ENCODE data around the gene CCL5. TPM values are rescaled to one million over a fixed set of nuclear protein-coding genes. Genes with fewer than 3 reads are reported as not detected.

CCL5 gene
- 10 to 100 TPM; 11.5 to 17.6 (median 15.3) TPM for total RNA-seq

- Histone ChIP-seq H3K36me3 (no peaks in the 10 kb centered on the region), H3K4me3 (peak within 1 kb of the TSS in 3 of 4 donors; percentile 8 to 29 (median 23)), H3K4me1 (no peaks in the 10 kb centered on the region), H3K9me3 (no peaks in the 10 kb centered on the region), H3K27ac (peak within 1 kb of the TSS in 2 of 4 donors; percentile 44 to 45), H3K27me3 (no peaks in the 10 kb centered on the region)
- DNase-seq: no peak
- TF ChIP-seq POLR2A (IDR thresholded peaks at IDR 0.05): peak in 1 of 4 donors; percentile 56
- TF ChIP-seq, protein P1, sequence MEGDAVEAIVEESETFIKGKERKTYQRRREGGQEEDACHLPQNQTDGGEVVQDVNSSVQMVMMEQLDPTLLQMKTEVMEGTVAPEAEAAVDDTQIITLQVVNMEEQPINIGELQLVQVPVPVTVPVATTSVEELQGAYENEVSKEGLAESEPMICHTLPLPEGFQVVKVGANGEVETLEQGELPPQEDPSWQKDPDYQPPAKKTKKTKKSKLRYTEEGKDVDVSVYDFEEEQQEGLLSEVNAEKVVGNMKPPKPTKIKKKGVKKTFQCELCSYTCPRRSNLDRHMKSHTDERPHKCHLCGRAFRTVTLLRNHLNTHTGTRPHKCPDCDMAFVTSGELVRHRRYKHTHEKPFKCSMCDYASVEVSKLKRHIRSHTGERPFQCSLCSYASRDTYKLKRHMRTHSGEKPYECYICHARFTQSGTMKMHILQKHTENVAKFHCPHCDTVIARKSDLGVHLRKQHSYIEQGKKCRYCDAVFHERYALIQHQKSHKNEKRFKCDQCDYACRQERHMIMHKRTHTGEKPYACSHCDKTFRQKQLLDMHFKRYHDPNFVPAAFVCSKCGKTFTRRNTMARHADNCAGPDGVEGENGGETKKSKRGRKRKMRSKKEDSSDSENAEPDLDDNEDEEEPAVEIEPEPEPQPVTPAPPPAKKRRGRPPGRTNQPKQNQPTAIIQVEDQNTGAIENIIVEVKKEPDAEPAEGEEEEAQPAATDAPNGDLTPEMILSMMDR (IDR thresholded peaks at IDR 0.05): no peak
- TF ChIP-seq POLR2AphosphoS5 (IDR thresholded peaks at IDR 0.05): peak; percentile 6 to 29
- TF ChIP-seq EP300 (IDR thresholded peaks at IDR 0.05): no peak
- WGBS, 2 donors: 65 to 76% methylated on average over 11 of the region's 11 CpGs
- peak; percentile 42 to 58 for ATAC-seq (ENCODE audit: low FRiP score in 2 of 2)
These were observed at the start of gene CCL5 for GRCh38 chr17:35879773-35880654. Gene CCL5 (minus strand): TSS chr17:35880360.

DNA sequence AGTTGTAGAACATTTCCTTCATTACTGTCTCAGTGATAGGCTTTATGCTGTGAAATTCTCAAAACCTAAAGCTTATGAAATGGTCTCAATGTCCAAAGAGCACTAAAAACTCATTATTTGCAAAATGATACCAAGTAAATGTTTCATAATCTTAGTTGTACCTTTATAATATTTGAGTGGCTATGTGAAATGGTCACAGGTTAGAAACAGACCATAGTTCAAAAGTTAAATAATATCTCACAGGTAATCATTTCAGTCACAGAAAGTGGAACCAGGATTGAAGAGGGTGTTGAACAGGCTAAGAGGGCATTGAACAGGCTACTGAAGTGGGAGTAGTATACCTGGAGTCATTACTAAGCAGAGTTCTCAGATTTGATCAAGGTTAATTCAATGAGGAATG is 47.6 kb upstream of the CCL5 start:
- H3K27me3 ChIP-seq: no peaks in the 10 kb centered on the region
- no peak for TF ChIP-seq POLR2A (IDR thresholded peaks at IDR 0.05)
- TF ChIP-seq, protein P1 (IDR thresholded peaks at IDR 0.05): no peak
- no peak for TF ChIP-seq EP300 (IDR thresholded peaks at IDR 0.05)
- no peak for TF ChIP-seq POLR2AphosphoS5 (IDR thresholded peaks at IDR 0.05)
- peaks cover 11 to 15% (median 13%) of the 10 kb centered on the region in 4 donors for H3K4me1 ChIP-seq
- H3K4me3 ChIP-seq: no peak overlapping the region
- H3K9me3 ChIP-seq: no peaks in the 10 kb centered on the region
- no peaks in the 10 kb centered on the region for H3K36me3 ChIP-seq
- no peak overlapping the region for H3K27ac ChIP-seq
- no peak for ATAC-seq (ENCODE audit: low FRiP score in 2 of 2)
- no peak for DNase-seq

DNA sequence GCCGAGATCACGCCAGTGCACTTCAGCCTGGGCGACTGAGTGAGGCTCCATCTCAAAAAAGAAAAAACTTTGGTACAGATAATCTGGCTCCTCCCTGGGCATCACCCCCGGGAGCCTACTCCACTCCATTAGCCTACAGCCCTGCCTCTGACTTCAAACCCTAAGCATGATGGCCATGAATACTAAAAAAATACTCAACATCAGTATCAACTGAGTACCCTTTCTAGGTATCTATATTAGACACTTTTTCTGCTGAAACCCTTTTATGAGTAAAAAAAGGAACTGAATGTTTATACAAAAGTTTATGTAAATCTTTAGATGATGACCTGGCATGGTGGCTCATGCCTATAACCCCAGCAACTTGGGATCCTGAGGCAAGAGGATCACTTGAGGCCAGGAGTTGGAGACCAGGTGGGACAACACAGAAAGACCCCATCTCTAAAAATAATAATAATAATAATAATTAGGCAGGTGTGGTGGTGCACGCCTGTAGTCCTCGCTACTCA is 43.5 kb upstream of the CCL5 start:
- H3K4me1 ChIP-seq: no peaks in the 10 kb centered on the region
- no peaks in the 10 kb centered on the region for H3K27me3 ChIP-seq
- DNase-seq: no peak
- no peak for ATAC-seq (ENCODE audit: low FRiP score in 2 of 2)
- no peaks in the 10 kb centered on the region for H3K9me3 ChIP-seq
- H3K27ac ChIP-seq: no peak overlapping the region
- no peak overlapping the region for H3K4me3 ChIP-seq
- WGBS, 2 donors: 94% methylated on average over 6 of the region's 6 CpGs
- no peaks in the 10 kb centered on the region for H3K36me3 ChIP-seq
- TF ChIP-seq, protein P1 (IDR thresholded peaks at IDR 0.05): no peak
- no peak for TF ChIP-seq POLR2AphosphoS5 (IDR thresholded peaks at IDR 0.05)
- no peak for TF ChIP-seq POLR2A (IDR thresholded peaks at IDR 0.05)
- TF ChIP-seq EP300 (IDR thresholded peaks at IDR 0.05): no peak

DNA sequence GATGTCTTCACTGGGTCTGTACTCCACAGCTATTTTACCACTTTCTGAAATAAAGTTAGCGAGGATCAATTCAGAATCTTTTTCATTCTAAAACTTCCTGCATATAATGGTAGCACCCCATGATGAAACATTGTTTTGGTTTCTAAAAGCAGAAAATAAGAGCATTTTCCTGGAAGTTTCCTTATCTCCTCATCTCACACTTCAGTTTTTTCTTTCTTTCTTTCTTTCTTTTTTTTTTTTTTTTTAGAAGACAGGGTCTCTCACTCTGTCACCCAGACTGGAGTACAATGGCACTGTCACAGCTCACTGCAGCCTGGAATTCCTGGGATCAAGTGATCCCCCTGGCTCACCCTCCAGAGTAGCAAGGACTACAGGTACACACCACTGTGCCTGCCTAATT is 40.1 kb upstream of the CCL5 start:
- no peak overlapping the region for H3K27ac ChIP-seq
- H3K4me3 ChIP-seq: no peak overlapping the region
- TF ChIP-seq POLR2AphosphoS5 (IDR thresholded peaks at IDR 0.05) (no peak), EP300 (IDR thresholded peaks at IDR 0.05) (no peak), POLR2A (IDR thresholded peaks at IDR 0.05) (no peak)
- TF ChIP-seq, protein P1 (IDR thresholded peaks at IDR 0.05): no peak
- 98 to 100% methylated on average over 1 of the region's 1 CpG for WGBS, 2 donors
- DNase-seq (no peak), ATAC-seq (ENCODE audit: low FRiP score in 2 of 2) (no peak)
- no peaks in the 10 kb centered on the region for H3K27me3 ChIP-seq
- H3K36me3 ChIP-seq: no peaks in the 10 kb centered on the region
- no peaks in the 10 kb centered on the region for H3K4me1 ChIP-seq
- no peaks in the 10 kb centered on the region for H3K9me3 ChIP-seq
